HCT116 (cell line): ENCODE results near the gene ERMN. TPM values are rescaled to one million over a fixed set of nuclear protein-coding genes. Genes with fewer than 3 reads are reported as not detected.

Experiments used
- ATAC-seq: fragments of 200-7000 bp; cut with Tn5 transposase; 2 replicates; pipeline ENCODE4 v1.9.1; 2020; ENCODE audit warnings: mild to moderate bottlenecking, moderate library complexity
- BruUV-seq: library from RNA; stranded (reverse); fragments of 400-500 nt; replicated peaks from 2 replicates; lab custom pipeline; 2021; lab: Mats Ljungman, UMichigan
- CTCF ChIA-PET: fragments of 300-600 bp; sonication (Branson Sonifier 250); formaldehyde crosslinking; loops from one replicate; lab custom pipeline; 2021; ENCODE audit warnings: antibody characterized with exemption; lab: Charles Lee
- POLR2A ChIA-PET: fragments of 300-600, 350-600 bp; sonication (Branson Sonifier 250); formaldehyde crosslinking; loops from one replicate; lab custom pipeline; 2021; ENCODE audit warnings: antibody characterized with exemption; lab: Charles Lee
- RAD21 ChIA-PET, 2 experiments: fragments of 300-600 bp; sonication (Branson Sonifier 250); formaldehyde crosslinking; loops; one replicate each; lab custom pipeline; 2023; ENCODE audit warnings: low total read pairs in 2 of 2; ENCODE audit not compliant: uncharacterized antibody in 2 of 2, unreplicated experiment in 2 of 2, low non-redundant PET in 1 of 2; lab: Charles Lee
- DNase-seq: peaks from one replicate; pipeline ENCODE4 v3.0.0-alpha.2; 2010; ENCODE audit warnings: low read depth, low spot score
- H2AFZ ChIP-seq: fragments of 200-600 bp; shearing (Covaris generic), sonication (generic); 2 replicates; pipeline ENCODE4 v1.6.1; 2017; ENCODE audit warnings: low read depth, mixed run types, mixed read lengths, antibody characterized with exemption, low read length; ENCODE audit not compliant: poor library complexity, severe bottlenecking
- H3K27ac ChIP-seq: 2 replicates; pipeline ENCODE4 v1.5.1; 2012; ENCODE audit warnings: low read depth, low read length
- H3K27me3 ChIP-seq: fragments of 200-600 bp; sonication (generic); 2 replicates; pipeline ENCODE4 v1.6.1; 2016; ENCODE audit warnings: mixed run types, low read length, mixed read lengths; ENCODE audit not compliant: insufficient read depth
- H3K36me3 ChIP-seq, 2 experiments: fragments of 200-500 bp in 1 of 2; fragments of 200-600 bp in 1 of 2; sonication (Bioruptor generic) in 1 of 2; sonication (generic) in 1 of 2; 2 replicates each; pipeline versions ENCODE4 v1.5.1 to v1.6.1; 2014 to 2016; ENCODE audit warnings: low read length in 2 of 2, inconsistent platforms in 1 of 2, mixed read lengths in 1 of 2, mixed run types in 1 of 2; ENCODE audit not compliant: insufficient read depth in 2 of 2, control insufficient read depth in 1 of 2
- H3K4me1 ChIP-seq, 2 experiments: fragments of 200-600 bp in 1 of 2; sonication (generic) in 1 of 2; 2 replicates each; pipeline versions ENCODE4 v1.5.1 to v1.6.1; 2012 to 2017; ENCODE audit warnings: low read length in 2 of 2, inconsistent platforms in 1 of 2, mild to moderate bottlenecking in 1 of 2, mixed read lengths in 1 of 2, mixed run types in 1 of 2, moderate library complexity in 1 of 2; ENCODE audit not compliant: insufficient read depth in 2 of 2, control insufficient read depth in 1 of 2
- H3K4me2 ChIP-seq: fragments of 200-600 bp; sonication (generic); 2 replicates; pipeline ENCODE4 v1.6.1; 2017; ENCODE audit warnings: mixed run types, low read length, mixed read lengths
- H3K4me3 ChIP-seq, 2 experiments: fragments of 200-600 bp in 1 of 2; sonication (generic) in 1 of 2; replicated peaks in 1 of 2; 2 replicates each; pipeline ENCODE4 v1.5.1; 2011 to 2016; ENCODE audit warnings: low read length in 2 of 2, control low read depth in 1 of 2, low read depth in 1 of 2, mild to moderate bottlenecking in 1 of 2, mixed read lengths in 1 of 2, mixed run types in 1 of 2
- H3K79me2 ChIP-seq: fragments of 200-600 bp; sonication (generic); 2 replicates; pipeline ENCODE4 v1.6.1; 2017; ENCODE audit warnings: mild to moderate bottlenecking, mixed run types, low read length, moderate library complexity, mixed read lengths; ENCODE audit not compliant: insufficient read depth
- H3K9ac ChIP-seq: fragments of 200-600 bp; sonication (generic); 2 replicates; pipeline ENCODE4 v1.6.1; 2016; ENCODE audit warnings: low read length, mixed read lengths
- H3K9me2 ChIP-seq: fragments of 200-600 bp; sonication (generic), shearing (Covaris generic); 2 replicates; pipeline ENCODE4 v1.6.1; 2017; ENCODE audit warnings: mixed run types, mild to moderate bottlenecking, moderate library complexity; ENCODE audit not compliant: insufficient read depth
- H3K9me3 ChIP-seq, 2 experiments: fragments of 200-500 bp in 1 of 2; fragments of 200-600 bp in 1 of 2; sonication (Bioruptor generic) in 1 of 2; sonication (generic) in 1 of 2; 2 replicates each; pipeline ENCODE4 v1.6.1; 2014 to 2017; ENCODE audit warnings: low read length in 2 of 2, mixed read lengths in 2 of 2, inconsistent platforms in 1 of 2, low read depth in 1 of 2, mild to moderate bottlenecking in 1 of 2, mixed run types in 1 of 2, moderate library complexity in 1 of 2; ENCODE audit not compliant: control insufficient read depth in 1 of 2, insufficient read depth in 1 of 2
- H4K20me1 ChIP-seq: fragments of 200-600 bp; sonication (generic), shearing (Covaris generic); 2 replicates; pipeline ENCODE4 v1.6.1; 2017; ENCODE audit warnings: mixed run types, mild to moderate bottlenecking, moderate library complexity; ENCODE audit not compliant: insufficient read depth
- ATF3 ChIP-seq: IDR thresholded peaks from 2 replicates; pipeline ENCODE4 v1.6.1; 2012
- CEBPB ChIP-seq: IDR thresholded peaks from 2 replicates; pipeline ENCODE4 v1.6.1; 2012; ENCODE audit warnings: low read depth
- EZH2 ChIP-seq: fragments of 200-600 bp; sonication (generic); IDR thresholded peaks from 2 replicates; pipeline ENCODE4 v1.6.1; 2017; ENCODE audit warnings: antibody characterized with exemption, mixed run types
- FOSL1 ChIP-seq: IDR thresholded peaks from 2 replicates; pipeline ENCODE4 v1.6.1; 2012; ENCODE audit warnings: low read depth
- POLR2A ChIP-seq: IDR thresholded peaks from 2 replicates; pipeline ENCODE4 v1.7.0; 2011; ENCODE audit warnings: borderline replicate concordance; ENCODE audit not compliant: insufficient read depth, insufficient read length; ENCODE audit errors: extremely low read depth
- POLR2AphosphoS5 ChIP-seq: IDR thresholded peaks from 2 replicates; pipeline ENCODE4 v1.6.1; 2011; ENCODE audit warnings: mild to moderate bottlenecking, low read depth, low read length, moderate library complexity
- SIN3A ChIP-seq: IDR thresholded peaks from 2 replicates; pipeline ENCODE4 v1.6.1; 2012; ENCODE audit warnings: low read depth
- SP1 ChIP-seq: IDR thresholded peaks from 2 replicates; pipeline ENCODE4 v1.6.1; 2012; ENCODE audit warnings: low read depth
- TCF7L2 ChIP-seq: IDR thresholded peaks from 2 replicates; pipeline ENCODE4 v1.7.0; 2011; ENCODE audit warnings: borderline replicate concordance, inconsistent platforms; ENCODE audit not compliant: insufficient read depth, insufficient read length; ENCODE audit errors: extremely low read depth
- YY1 ChIP-seq: IDR thresholded peaks from 2 replicates; pipeline ENCODE4 v1.6.1; 2011; ENCODE audit warnings: low read length, low read depth, moderate library complexity, mild to moderate bottlenecking; ENCODE audit not compliant: insufficient replicate concordance; ENCODE audit errors: extremely low read depth
- ZFX ChIP-seq: fragments of 450-650 bp; IDR thresholded peaks from 2 replicates; pipeline ENCODE4 v1.6.1; 2017
- ZNF274 ChIP-seq: fragments of 200-500 bp; sonication (Bioruptor generic); IDR thresholded peaks from 2 replicates; pipeline ENCODE4 v1.6.1; 2014; ENCODE audit warnings: mild to moderate bottlenecking, low read depth, low read length, inconsistent platforms
- intact Hi-C: fragments of 100-400 bp; cut with micrococcal nuclease; formaldehyde crosslinking; loops from 2 replicates; pipeline ENCODE4 v1.10.0; 2022
- total RNA-seq: library from RNA; stranded (reverse); gene quantifications from one replicate; pipeline ENCODE4 v1.2.1, GENCODE V29; 2021; ENCODE audit not compliant: unreplicated experiment
- TF ChIP-seq, protein P1 (sequence below): IDR thresholded peaks from 2 replicates; pipeline ENCODE4 v1.6.1; 2012; ENCODE audit warnings: low read depth

ERMN gene
- total RNA-seq, 1 experiment from 2014 or later: not detected

GRCh38 chr2:157303612-157304011 lies 22.0 kb downstream of the ERMN start:
- H3K36me3 ChIP-seq: no peaks in the 10 kb centered on the region
- H3K27me3 ChIP-seq: no peaks in the 10 kb centered on the region
- BruUV-seq: no TSS peak
- TF ChIP-seq CEBPB (no peak), SP1 (no peak), YY1 (no peak), FOSL1 (no peak), ATF3 (no peak), ZFX (no peak), EZH2 (no peak), TCF7L2 (no peak), POLR2A (no peak), SIN3A (no peak), POLR2AphosphoS5 (no peak), ZNF274 (no peak)
- TF ChIP-seq, protein P1, sequence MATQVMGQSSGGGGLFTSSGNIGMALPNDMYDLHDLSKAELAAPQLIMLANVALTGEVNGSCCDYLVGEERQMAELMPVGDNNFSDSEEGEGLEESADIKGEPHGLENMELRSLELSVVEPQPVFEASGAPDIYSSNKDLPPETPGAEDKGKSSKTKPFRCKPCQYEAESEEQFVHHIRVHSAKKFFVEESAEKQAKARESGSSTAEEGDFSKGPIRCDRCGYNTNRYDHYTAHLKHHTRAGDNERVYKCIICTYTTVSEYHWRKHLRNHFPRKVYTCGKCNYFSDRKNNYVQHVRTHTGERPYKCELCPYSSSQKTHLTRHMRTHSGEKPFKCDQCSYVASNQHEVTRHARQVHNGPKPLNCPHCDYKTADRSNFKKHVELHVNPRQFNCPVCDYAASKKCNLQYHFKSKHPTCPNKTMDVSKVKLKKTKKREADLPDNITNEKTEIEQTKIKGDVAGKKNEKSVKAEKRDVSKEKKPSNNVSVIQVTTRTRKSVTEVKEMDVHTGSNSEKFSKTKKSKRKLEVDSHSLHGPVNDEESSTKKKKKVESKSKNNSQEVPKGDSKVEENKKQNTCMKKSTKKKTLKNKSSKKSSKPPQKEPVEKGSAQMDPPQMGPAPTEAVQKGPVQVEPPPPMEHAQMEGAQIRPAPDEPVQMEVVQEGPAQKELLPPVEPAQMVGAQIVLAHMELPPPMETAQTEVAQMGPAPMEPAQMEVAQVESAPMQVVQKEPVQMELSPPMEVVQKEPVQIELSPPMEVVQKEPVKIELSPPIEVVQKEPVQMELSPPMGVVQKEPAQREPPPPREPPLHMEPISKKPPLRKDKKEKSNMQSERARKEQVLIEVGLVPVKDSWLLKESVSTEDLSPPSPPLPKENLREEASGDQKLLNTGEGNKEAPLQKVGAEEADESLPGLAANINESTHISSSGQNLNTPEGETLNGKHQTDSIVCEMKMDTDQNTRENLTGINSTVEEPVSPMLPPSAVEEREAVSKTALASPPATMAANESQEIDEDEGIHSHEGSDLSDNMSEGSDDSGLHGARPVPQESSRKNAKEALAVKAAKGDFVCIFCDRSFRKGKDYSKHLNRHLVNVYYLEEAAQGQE: no peak
- H3K79me2 ChIP-seq: no peaks in the 10 kb centered on the region
- H3K4me2 ChIP-seq: no peak overlapping the region
- ChIA-PET POLR2A (no interaction called here), CTCF (interaction anchor here (1.2 to 1.9 kb wide), 3 partner anchors 18 to 160 kb away, joined by 3 to 18 read pairs (median 4); no protein-coding TSS in a partner anchor), RAD21 (no interaction called here)
- H3K9ac ChIP-seq: no peak overlapping the region
- no peaks in the 10 kb centered on the region for H3K9me2 ChIP-seq
- ATAC-seq (no peak), DNase-seq (no peak)
- H3K27ac ChIP-seq: no peak overlapping the region
- 0 out of 4 replicates have a peak, but pooled peaks cover 0 to 5% of the 10 kb centered on the region in 2 experiments for H3K4me1 ChIP-seq
- no peaks in the 10 kb centered on the region for H4K20me1 ChIP-seq
- no peaks in the 10 kb centered on the region for H3K9me3 ChIP-seq
- H2AFZ ChIP-seq: no peak overlapping the region
- intact Hi-C loops: loop anchor here (5.0 kb wide), 1 partner anchor 189 kb away; no protein-coding TSS in a partner anchor
- H3K4me3 ChIP-seq: no peak overlapping the region
